HG02623 (cell line): ENCODE measurements around the gene OSBPL5.

Experiments
- ATAC-seq: cut with Tn5 transposase; IDR thresholded peaks from one replicate; pipeline ENCODE4 v1.9.1; 2021; ENCODE audit warnings: moderate library complexity; ENCODE audit not compliant: unreplicated experiment

Gene OSBPL5

DNA sequence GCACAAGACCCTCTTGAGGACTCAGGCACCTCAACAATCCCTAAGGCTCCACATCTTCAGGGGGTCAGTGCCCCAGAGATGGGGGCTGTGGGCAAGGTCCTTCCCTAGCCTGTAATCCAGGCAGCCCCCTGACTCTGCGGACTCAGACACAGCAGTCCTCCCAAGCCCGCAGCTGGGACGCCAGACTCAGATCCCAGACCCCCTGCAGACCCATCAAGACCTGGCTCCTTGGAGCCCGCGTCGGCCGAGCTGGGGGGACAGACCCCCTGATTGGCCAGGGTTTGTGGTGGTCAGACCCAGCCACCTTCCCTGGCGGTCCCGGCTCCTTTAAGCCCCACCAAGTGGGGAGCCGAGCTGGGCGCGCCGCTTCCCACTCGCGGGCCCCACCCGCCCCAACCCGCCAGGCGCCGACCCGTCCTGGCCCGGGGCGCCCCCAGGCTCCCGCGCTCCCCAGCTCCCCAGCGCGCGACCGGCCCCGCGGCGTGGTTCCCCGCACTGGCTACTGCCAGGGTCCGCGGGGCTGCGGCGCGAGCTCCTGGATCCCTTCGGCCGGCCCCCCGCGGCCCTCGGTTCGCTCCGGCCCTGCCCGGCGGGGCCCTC lies 458 bp downstream of the OSBPL5 start:
- ATAC-seq: no peak

DNA sequence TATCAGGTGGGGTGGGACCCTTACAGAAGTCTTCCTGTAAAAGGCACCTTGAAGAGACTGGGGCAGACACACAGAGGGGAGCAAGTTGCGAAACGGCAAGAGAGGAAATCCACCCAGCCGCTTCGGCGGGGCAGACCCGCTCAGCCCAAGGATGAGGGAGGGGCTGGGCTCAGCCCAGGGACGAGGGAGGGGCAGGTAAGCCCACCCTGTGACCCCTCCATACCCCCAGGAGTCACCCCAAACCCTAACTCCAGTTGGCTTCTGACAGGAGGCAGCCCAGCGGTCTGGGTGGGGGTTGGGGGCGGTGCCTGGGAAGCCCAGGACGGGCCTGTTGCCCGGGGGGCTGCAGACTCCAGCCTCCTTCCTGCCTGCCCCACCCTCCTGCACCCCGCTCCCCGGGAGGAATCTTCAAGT lies 965 bp downstream of the OSBPL5 start:
- ATAC-seq: no peak

DNA sequence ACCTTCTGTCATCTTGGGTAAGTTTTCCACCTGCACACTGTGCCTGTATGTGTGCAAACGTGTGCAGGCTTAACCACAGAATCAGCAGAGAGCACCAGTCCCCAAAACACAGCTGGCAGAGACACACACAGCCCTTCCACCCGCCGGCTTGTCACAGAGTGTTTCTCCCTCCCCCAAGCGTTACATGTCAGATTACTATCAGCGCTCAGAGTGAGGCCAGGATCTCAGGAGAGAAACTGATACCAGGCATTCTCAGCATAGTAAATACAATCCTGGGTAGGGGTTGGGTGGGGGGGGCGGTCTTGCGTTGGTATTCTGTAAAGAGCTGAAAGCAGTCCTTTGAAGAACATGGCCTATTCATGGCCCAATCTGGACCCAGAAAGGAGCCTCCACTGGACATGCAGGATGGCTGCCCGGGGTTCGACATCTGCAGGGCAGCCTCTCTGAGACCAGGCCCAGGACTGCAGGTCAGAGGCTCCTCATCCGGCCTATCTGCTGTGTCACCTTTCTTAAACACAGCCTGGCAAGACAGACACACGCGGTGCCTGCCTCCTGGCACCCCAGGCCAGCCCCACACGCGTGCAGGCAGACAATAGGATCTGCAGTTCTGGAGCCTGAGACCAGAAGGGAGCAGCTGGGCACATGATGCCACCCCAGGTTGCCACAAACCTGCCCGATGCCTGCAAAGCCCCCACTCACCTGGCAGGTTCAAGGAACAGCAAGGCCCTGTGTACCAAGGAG lies 1.7 kb downstream of the OSBPL5 start:
- ATAC-seq: no peak

DNA sequence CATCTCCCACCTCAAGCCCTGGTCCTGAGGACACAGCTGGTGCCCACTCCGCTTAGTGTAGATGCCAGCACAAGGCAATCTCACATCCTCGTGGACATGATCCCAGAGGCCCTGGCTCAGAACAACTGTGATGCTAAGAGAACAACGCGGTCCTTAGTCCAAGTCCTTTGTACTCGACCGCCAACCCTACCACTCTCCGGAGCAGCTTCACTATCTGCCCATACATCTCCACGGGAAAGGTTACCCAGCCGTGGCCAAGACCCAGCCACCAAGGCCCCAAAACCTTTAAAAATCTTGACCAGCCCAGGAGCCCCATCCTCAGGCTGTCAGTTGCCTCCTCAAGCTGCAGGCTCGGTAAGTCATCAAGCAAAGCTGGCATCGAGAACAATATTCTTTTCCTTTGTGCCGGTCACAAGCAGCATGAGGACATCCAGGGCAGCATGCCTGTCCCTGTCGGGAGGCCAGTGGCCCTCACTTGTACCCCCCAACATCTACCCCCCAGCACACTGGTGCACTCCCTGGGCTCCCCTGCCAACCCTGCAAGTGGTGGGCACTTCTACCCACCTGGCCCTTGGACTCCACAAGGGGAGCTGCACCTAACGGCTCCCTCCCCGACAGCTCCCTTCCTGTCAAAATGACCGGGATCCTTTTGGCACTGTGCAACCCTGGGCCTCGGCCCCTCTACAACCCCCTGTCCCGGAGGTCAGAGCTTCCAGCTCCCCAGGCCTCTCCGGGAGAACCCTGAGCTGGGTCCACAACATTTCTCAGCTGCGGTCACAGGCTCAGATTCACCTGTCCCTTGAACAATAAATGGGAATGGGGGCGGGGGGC lies 2.5 kb downstream of the OSBPL5 start:
- ATAC-seq: no peak

DNA sequence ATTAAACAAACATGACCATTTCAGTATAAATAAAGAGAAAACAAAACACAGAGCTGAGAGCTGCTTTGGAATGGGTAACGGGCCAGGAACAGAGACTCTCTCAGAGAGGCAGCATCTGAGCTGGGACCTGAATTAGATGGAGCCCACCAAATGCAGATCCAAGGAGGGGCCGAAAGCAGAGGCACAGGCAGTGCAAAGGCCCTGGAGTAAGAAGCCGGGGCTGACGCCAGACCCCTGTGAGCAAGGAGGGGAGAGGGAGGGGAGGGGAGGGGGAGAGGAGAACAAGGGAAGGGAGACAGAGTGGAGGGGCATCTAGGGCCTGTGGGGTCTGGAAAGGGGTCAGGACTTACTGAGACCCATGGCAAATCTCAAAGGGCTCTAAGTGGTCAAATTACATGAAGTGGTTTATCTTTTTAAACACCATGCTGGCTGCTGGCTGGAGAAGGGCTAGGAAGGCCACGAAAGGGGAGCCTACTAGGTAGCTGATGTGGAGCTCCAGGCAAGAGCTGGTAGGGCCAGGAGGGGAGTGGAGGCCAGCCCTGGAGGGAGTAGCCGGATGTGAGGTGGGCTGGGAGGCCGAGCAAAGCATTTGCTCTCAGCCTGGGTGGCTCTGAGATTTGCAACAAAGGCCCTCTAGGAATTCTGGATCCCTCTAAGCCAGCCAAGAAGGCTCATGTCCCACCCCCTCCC lies 3.2 kb downstream of the OSBPL5 start:
- no peak for ATAC-seq

DNA sequence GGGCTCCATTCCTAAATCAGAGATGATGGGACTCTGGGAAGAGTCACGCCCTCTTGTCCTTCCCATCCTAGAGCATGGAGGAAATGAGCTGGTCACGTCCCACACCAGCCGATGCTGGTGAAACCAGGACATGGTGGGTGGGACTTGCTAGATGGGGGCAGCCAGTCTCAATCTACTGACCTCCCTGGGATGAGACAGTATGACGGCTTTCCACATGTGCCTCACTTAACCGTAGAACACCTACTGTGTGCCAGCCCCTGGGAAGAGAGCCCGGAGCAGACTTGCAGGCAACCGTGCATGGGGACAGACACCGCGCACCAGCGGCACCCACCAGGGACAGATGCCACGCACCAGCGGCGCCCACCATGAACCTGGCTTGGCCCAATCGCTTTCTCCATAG lies 3.8 kb downstream of the OSBPL5 start:
- no peak for ATAC-seq

DNA sequence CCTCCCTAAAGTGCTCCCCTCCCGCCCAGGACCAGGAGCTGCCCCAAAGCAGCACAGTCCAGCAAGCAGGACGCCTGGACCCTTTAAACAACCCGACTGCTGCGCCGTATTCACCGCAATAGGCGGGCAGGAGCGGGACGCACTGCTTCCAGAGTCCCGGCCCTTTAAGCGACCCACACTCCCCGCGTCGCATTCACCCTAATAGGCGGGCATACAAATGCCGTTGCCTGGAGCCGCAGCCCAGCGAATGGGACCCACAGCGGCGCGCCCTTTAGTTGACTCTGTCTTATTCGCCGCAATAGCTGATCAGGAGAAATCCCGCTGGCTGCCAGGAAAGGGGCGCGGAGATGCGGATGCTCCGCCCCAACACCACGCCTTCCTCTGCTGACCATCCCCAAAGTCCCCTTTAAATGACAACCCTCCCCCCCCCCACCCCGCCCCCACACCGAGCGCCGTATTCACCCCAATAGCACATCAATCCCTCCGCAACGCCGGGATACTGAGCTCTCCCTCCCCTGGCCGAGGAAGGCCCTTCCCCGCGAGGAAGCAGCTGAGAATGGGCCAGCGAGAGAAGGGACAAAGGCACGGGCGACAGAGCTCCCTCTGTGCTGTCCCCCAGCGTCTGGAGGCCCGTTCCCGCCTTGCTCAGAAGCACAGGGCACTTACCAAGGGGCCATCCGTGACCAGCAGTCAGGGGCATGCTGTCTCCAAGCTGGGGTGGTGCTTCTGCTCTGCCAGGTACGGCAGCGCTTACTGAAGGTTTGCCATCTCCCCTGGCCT lies 4.7 kb downstream of the OSBPL5 start:
- no peak for ATAC-seq

DNA sequence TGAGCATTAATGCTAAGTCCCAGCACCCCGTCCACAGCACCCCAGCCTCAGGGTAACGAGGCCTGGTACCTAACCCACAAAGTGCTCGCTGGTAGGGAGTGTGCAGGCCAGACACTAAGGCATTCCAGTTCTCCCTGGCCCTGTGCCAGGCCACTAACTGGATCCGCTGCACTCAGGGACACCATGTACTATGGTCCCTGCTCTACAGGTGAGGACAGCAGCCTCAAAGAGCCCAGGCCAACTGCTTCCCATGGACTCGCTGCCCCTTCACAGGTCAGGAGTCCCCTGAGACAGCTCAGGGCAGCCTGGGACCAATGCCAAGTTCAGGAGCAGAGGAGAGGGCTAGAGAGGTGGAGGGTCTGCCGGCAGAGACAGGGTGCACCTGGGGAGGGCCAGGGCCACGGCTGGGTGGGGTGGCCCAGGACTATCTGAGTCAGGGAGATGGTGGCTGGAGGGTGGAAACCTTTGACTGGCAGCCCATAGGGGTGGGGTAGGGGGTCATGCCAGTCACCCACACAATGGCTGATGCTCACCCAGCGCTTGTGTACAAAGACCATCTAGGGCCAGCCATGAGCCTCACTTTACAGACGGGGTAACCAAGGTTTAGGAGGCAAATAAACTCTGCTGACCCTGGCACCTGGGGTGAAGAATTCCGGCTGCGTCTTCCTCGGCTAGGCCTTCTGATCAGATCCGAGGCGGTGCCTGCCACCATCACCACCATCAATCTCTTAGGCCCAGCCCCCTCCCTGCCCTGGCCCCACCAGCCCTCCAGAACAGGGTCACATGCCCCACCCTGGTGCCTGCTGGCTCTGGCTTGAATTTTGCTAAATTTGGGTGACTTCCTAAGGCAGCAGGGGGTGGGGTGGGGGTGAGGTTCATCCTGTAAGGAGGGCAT lies 5.6 kb downstream of the OSBPL5 start:
- no peak for ATAC-seq

DNA sequence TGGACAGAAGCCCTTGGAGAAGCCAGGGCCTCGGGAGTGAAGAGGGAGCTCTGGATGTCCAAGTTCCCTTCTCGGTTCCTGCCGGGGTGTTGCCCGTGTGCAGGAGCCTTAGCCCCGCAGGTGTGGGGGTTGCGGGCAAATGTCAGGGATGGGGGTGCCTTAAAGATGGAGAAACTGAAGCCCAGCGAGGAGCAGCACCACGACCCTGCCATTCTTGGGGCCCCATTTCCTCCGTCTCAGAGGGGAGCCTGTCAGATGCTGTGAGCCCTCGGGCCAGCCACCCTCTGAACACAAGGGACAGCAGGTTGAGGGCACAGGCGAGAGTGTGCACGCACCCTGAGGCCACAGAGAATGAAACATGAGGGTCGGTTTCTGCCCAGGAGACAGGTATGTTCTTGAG lies 6.3 kb downstream of the OSBPL5 start:
- ATAC-seq: no peak

DNA sequence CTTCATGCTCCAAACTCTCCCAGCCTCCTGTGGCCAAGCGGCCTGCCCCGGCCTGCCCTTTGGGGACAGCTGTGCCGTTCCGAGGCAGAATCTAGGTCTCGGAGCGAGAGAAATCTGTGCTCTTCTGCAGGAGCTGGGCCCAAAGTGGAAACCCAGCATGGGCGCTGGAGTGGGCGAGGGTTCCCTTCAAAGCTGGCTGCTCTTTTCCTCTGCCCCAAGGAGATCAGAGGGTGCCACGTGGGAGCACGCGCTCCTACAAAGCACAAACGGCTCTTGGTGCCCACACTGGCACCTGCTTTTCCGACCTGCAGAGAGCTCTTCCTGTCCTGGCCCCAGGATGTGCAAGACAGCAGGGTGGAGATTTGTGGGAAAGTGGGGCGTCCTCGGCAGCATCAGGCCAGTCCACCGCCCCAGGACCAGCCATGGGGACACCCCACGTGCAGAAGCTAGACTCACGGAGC lies 6.9 kb downstream of the OSBPL5 start:
- no peak for ATAC-seq

DNA sequence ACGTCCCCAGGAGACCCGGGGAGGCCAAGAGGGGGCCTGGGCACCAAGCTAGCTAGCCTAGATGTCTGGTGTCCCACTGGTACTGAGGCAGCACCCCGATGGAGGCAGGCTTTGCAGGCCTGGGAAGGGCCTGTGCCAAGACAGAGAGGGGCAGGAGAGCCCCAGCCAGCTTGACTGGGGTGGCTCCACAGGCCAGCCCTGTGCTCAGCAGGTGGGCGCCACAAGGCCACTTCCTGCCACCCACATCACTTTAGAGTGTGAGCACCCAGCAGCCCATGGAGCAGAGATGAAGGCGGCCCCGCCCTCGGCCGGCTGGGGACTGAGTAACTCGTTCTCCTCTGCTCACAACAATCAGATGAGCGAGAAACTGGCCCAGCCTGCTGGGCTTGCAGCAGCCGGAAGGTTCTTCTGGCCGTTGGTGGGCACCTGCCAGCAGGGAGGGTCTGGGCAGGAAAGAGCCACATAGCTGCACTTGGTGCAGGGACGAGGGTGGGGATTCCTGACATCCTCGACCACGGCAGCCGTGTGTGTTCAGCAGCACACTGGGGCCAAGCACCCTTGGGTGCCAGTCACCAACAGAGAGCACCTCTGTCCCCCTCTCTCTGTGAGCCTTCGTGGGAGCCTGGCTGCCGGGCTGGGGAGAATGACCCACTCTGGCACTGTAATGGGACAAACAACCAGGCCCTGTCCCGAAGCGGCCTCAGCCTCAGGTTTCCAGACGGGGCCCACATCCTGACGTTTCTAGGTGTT lies 7.6 kb downstream of the OSBPL5 start:
- ATAC-seq: no peak

DNA sequence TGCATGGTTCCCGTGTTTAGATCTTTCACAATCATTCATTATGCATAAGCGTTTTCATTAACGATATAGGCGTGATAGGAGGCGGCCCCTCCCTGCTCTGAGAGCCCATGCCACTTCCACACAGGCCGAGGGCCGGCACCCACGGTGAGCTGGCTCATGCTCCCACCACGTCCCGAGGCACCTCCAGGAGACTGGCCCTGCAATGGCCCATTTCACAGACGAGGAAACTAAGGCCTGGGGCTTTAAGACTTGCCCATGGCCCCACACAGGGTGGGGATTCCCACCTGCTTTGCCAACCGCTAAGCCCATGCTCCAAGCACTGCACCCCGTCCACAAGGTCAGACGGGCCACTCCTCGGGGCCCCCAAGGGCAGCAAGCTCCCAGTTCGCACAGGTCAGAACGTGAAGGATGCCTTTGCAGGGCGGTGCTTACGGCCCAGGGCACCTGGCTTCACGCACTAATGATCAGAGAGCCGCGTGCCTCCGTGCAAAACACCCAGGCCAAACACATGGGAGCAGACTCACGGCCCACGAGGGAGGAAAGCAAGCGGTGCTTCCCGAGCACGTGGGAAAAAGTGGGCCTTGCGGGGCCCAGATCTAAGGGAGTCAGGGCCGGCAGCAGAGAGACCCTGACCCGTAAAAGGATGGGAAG lies 8.3 kb downstream of the OSBPL5 start:
- ATAC-seq: no peak

DNA sequence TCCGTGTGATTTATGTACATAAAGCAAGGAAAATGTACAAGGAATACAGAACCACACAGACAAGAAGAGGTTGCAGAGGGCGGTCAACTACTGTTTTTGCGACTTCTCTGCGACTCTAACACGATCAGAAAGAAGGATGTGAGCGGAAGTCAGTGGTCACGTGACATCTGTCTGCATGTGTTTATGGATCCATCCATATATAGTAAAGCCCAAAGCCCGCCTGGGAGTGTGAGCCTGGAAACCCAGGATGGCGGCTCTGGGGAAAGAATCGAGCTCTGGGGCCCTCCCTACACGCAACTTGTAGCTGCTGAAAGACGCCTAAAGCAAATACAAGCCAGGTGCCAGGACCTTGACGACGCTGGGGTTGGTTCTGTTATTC lies 8.8 kb downstream of the OSBPL5 start:
- ATAC-seq: no peak

DNA sequence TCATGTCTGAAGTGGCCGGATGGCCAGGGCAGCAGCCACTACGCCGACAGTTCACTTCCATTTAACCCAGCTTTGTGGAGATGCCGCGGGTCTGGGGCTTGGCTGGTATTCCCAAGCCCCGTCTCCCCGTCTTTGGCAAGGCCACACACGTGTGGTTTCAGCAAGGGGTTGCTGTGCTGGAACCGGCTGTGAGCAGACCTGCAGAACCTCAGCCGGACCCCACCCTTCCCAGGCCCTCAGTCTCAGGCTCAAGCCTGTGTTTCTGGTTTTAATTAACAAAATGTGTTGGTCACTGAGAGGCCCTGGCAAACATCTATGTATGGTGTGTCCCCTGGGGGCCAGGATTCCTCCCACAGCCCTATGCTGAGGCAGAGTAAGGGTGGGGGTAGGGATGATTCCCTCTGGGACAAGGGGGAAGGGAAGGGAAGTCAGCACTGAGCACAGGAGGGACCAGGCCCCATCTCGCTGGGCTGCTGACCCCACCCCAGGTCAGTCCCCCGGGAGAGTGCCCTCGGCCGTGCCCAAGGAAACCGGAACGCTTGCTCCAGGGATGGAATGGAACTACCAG lies 9.3 kb downstream of the OSBPL5 start:
- no peak for ATAC-seq

DNA sequence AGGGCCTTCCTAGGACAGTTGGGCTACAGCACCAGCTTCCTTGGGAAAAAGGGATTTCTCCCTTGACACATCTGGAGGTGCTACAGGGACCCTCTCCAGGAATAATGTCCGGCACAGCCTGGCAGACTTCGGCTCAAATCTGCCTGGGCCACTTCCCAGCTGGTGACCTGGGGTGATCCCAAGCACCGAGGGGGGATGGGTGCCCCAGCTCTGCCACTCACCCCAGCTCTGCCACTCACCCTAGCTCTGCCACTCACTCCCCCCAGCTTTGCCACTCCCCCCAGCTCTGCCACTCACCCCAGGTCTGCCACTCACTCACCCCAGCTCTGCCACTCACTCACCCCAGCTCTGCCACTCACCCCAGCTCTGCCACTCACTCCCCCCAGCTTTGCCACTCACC lies 9.9 kb downstream of the OSBPL5 start:
- no peak for ATAC-seq

DNA sequence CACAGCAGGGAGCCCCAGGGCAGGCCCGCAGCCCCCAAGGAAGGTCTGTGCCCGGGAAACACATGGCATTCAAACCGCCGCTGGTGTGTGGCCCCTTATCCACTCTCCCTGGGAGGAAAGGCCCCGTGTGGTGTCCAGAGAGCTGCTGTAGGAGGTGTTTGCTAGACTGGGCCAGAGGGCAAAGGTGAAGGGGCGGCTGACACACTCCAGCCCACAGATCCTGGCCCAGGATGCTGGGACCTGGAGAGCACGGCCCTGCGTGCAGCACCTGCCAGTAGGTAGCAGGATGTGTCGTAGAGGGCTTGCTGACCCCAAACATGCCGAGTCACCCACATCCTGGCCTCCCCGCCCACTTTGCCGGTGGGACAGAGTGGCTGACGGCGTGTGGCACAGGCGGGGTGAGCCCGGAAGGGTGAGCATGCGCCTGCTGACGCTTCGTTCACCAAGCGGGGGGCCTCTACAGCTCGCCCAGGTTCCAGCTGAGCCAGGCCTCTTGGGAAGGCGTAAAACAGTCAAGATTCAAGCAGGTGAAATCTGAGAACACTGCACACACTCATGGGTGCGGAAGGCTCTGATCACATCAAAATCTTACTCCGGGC lies 11.0 kb downstream of the OSBPL5 start:
- ATAC-seq: no peak

DNA sequence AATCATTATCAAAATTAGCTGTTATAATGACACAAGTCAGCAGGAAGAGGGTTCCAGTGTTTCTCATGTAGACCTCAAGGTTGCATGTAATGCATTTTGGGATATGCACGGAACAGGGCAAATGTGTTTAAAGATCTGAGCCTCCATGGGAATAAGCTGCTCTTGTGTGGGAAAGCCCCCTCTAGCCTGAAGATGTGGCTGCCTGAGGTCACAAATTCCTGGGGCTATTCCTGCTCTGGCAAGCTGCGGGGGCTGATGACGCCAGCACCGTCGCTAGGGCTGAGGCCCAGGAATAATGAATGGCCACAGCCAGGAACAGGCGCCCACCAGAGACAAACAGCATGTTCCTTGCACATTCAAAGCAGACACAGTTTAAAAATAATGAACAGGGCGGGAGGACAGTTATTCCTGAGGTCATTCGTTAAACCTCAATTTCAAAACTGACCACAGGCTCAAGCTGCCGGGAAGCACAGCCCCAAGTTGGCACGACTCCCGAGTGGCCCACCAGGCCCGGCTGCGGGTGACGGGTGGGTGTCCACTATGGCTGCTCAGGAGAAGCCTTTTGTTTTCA lies 11.7 kb downstream of the OSBPL5 start:
- ATAC-seq: no peak
